PC-9 (cell line): ENCODE data around the gene MYLK. TPM values are rescaled to one million over a fixed set of nuclear protein-coding genes. Genes with fewer than 3 reads are reported as not detected.
"Not testable (repeated sequence)": the region's sequence is repeated elsewhere in the genome, so short reads cannot be mapped to it uniquely, and the experiment has no call there.

Experiments used
- BruUV-seq: library from RNA; stranded (reverse); fragments of 400-500 nt; replicated peaks from 2 replicates; lab custom pipeline; 2021; lab: Mats Ljungman, UMichigan
- CTCF ChIA-PET: fragments of 300-600 bp; sonication (Branson Sonifier 250); formaldehyde crosslinking; loops from one replicate; lab custom pipeline; 2022; ENCODE audit warnings: antibody characterized with exemption; lab: Charles Lee
- POLR2A ChIA-PET: fragments of 300-600 bp; sonication (Branson Sonifier 250); formaldehyde crosslinking; loops from one replicate; lab custom pipeline; 2022; ENCODE audit warnings: antibody characterized with exemption; ENCODE audit not compliant: unreplicated experiment; lab: Charles Lee
- DNase-seq, 2 experiments: peaks; one replicate each; pipeline versions ENCODE4 v3.0.0 to v3.0.0-alpha.2; 2015 to 2022; ENCODE audit warnings: mixed read lengths in 1 of 2
- H2AFZ ChIP-seq: fragments of 200-600 bp; sonication (generic); 2 replicates; pipeline ENCODE4 v1.8.1; 2017; ENCODE audit warnings: antibody characterized with exemption
- H3F3A ChIP-seq: fragments of 200-600 bp; sonication (generic); 2 replicates; pipeline ENCODE4 v1.8.1; 2017; ENCODE audit warnings: antibody characterized with exemption, mild to moderate bottlenecking, low read depth; ENCODE audit not compliant: insufficient read depth
- H3K27ac ChIP-seq: fragments of 200-600 bp; sonication (generic); 2 replicates; pipeline ENCODE4 v1.6.1; 2016; ENCODE audit warnings: mixed run types
- H3K27me3 ChIP-seq: fragments of 200-600 bp; sonication (generic); 2 replicates; pipeline ENCODE4 v1.6.1; 2016; ENCODE audit warnings: low read depth, mixed run types; ENCODE audit not compliant: insufficient read depth
- H3K36me3 ChIP-seq: fragments of 200-600 bp; sonication (generic); 2 replicates; pipeline ENCODE4 v1.6.1; 2016; ENCODE audit warnings: low read depth, mixed run types
- H3K4me1 ChIP-seq: fragments of 200-600 bp; sonication (generic); replicated peaks from 2 replicates; pipeline ENCODE4 v1.6.1; 2016; ENCODE audit warnings: mixed run types; ENCODE audit not compliant: insufficient read depth
- H3K4me2 ChIP-seq: fragments of 200-600 bp; sonication (generic); 2 replicates; pipeline ENCODE4 v1.6.1; 2017; ENCODE audit warnings: mixed run types
- H3K4me3 ChIP-seq: fragments of 200-600 bp; sonication (generic); 2 replicates; pipeline ENCODE4 v1.6.1; 2016; ENCODE audit warnings: mixed run types
- H3K79me2 ChIP-seq: fragments of 200-600 bp; sonication (generic); 2 replicates; pipeline ENCODE4 v1.6.1; 2017; ENCODE audit warnings: low read depth, mixed run types
- H3K9me2 ChIP-seq: fragments of 200-600 bp; sonication (generic); 2 replicates; pipeline ENCODE4 v1.8.1; 2017; ENCODE audit warnings: mild to moderate bottlenecking; ENCODE audit not compliant: insufficient read depth
- H3K9me3 ChIP-seq: fragments of 200-600 bp; sonication (generic); 2 replicates; pipeline ENCODE4 v1.8.1; 2016; ENCODE audit warnings: low read depth; ENCODE audit not compliant: insufficient read depth
- H4K20me1 ChIP-seq: fragments of 200-600 bp; sonication (generic); 2 replicates; pipeline ENCODE4 v1.8.1; 2017; ENCODE audit not compliant: insufficient read depth
- CTCF ChIP-seq: fragments of 200-600 bp; sonication (generic); conservative IDR thresholded peaks from 2 replicates; pipeline ENCODE4 v1.6.1; 2017; ENCODE audit warnings: mixed run types, antibody characterized with exemption, mild to moderate bottlenecking, moderate library complexity
- EZH2 ChIP-seq: fragments of 200-600 bp; sonication (generic); IDR thresholded peaks from 2 replicates; pipeline ENCODE4 v1.8.0; 2017; ENCODE audit warnings: antibody characterized with exemption, low read depth
- intact Hi-C: fragments of 100-400 bp; cut with micrococcal nuclease; formaldehyde crosslinking; loops from one replicate; pipeline ENCODE4 v1.10.0; 2022; ENCODE audit not compliant: unreplicated experiment
- total RNA-seq: library from RNA; stranded (reverse); gene quantifications from 2 replicates; pipeline ENCODE4 v1.2.3, GENCODE V29; 2021

MYLK gene
- total RNA-seq, 1 experiment from 2014 or later, result 0.72 TPM

DNA sequence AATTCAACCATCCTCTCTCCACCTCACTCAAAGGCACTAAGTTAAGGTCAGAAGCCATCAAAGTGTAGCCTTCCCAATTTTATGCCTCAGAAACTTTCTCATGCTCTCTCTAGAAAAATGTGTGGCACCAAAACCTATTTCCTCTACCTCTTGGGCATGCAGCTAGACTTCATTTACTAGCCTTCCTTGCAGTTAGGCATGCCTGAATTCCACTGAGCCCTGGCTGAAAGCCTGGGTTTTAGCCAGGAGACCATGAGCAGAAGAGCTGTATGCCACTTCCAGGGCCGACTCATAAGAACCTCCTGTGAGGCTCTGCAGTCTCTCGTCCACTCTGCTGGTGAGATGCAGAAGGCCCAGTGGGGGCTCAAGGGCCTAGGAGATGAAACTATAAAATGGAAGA, 145.0 kb downstream of the MYLK start:
- CTCF ChIA-PET, result no interaction called here
- Histone ChIP-seq H3K4me3 (no peak overlapping the region), H4K20me1 (no peaks in the 10 kb centered on the region), H3K9me2 (no peaks in the 10 kb centered on the region), H3K9me3 (no peaks in the 10 kb centered on the region), H3K79me2 (no peaks in the 10 kb centered on the region), H3K4me2 (no peak overlapping the region), H3K4me1 (peaks cover 12% of the 10 kb centered on the region), H3K27me3 (no peaks in the 10 kb centered on the region), H3K36me3 (no peaks in the 10 kb centered on the region), H2AFZ (no peak overlapping the region), H3K27ac (no peak overlapping the region), H3F3A (0 out of 2 replicates have a peak, but pooled peaks cover 3% of the 10 kb centered on the region)
- no peak for DNase-seq
- TF ChIP-seq EZH2 (no peak), CTCF (no peak)
- BruUV-seq, result no TSS peak
- POLR2A ChIA-PET, result no interaction called here
- intact Hi-C loops, result no loop called here

- POLR2A ChIA-PET, H4K20me1 ChIP-seq, DNase-seq, H3K27me3 ChIP-seq, H3K9me2 ChIP-seq, intact Hi-C loops, H3F3A ChIP-seq, H3K9me3 ChIP-seq, H3K27ac ChIP-seq, H3K36me3 ChIP-seq, BruUV-seq, H2AFZ ChIP-seq, H3K4me2 ChIP-seq, H3K4me3 ChIP-seq, H3K79me2 ChIP-seq: not testable (repeated sequence)
- peaks cover 18% of the 10 kb centered on the region for H3K4me1 ChIP-seq
- CTCF ChIA-PET, result interaction anchor here (0.6 kb wide), 1 partner anchor 938 kb away, joined by 11 read pairs; no protein-coding TSS in a partner anchor
These were observed 145.6 kb downstream of the MYLK start for GRCh38 chr3:123738522-123738921.

- no peaks in the 10 kb centered on the region for H3K79me2 ChIP-seq
- CTCF ChIA-PET, result no interaction called here
- no peak overlapping the region for H2AFZ ChIP-seq
- no peak overlapping the region for H3K4me2 ChIP-seq
- TF ChIP-seq EZH2, result no peak
- no peak for TF ChIP-seq CTCF
- BruUV-seq, result no TSS peak
- H3K4me3 ChIP-seq, result no peak overlapping the region
- intact Hi-C loops, result no loop called here
- H3K9me3 ChIP-seq, result no peaks in the 10 kb centered on the region
- peaks cover 3% of the 10 kb centered on the region; the same call in 1 of the 2 replicates for H3F3A ChIP-seq
- POLR2A ChIA-PET, result no interaction called here
- no peak for DNase-seq
- no peaks in the 10 kb centered on the region for H3K9me2 ChIP-seq
- no peaks in the 10 kb centered on the region for H4K20me1 ChIP-seq
- H3K36me3 ChIP-seq, result no peaks in the 10 kb centered on the region
- H3K27me3 ChIP-seq, result no peaks in the 10 kb centered on the region
- H3K4me1 ChIP-seq, result peaks cover 30% of the 10 kb centered on the region
- no peak overlapping the region for H3K27ac ChIP-seq
These were observed 147.0 kb downstream of the MYLK start for GRCh38 chr3:123737168-123737567.

DNA sequence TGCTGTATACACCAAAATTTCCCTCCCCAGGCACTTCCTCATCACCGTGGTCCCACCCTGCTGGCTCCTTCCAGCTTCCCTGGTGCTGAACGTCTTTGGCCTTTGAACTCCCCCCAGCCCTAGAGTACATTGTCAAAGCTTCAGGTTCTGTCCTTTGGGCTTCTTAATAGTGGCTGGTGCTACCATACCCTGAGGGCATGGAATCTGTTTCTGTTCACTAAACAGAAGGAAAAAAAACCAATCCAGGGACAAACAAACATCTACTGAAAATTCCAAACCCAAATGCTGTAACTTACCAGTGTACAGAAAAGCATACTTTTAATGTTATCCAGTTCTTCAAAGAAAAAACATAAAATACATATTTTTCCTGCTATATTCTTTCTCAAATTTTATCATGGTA, 148.7 kb downstream of the MYLK start:
- Histone ChIP-seq H3K79me2 (no peaks in the 10 kb centered on the region), H2AFZ (no peak overlapping the region), H4K20me1 (no peaks in the 10 kb centered on the region), H3F3A (peaks cover 9% of the 10 kb centered on the region), H3K36me3 (no peaks in the 10 kb centered on the region), H3K4me1 (peaks cover 36% of the 10 kb centered on the region), H3K27ac (no peak overlapping the region), H3K4me3 (no peak overlapping the region), H3K4me2 (no peak overlapping the region), H3K9me2 (no peaks in the 10 kb centered on the region), H3K27me3 (no peaks in the 10 kb centered on the region), H3K9me3 (no peaks in the 10 kb centered on the region)
- TF ChIP-seq CTCF (no peak), EZH2 (no peak)
- BruUV-seq, result no TSS peak
- intact Hi-C loops, result no loop called here
- CTCF ChIA-PET, result no interaction called here
- DNase-seq, result no peak
- POLR2A ChIA-PET, result no interaction called here
